Astrocyte (in vitro differentiated cells and primary cell): ENCODE results near the gene ATG2B. TPM values are rescaled to one million over a fixed set of nuclear protein-coding genes. Genes with fewer than 3 reads are reported as not detected.

ENCODE experiments used
- DNase-seq: peaks from one replicate; pipeline ENCODE4 v3.0.0-alpha.2; 2010; ENCODE audit warnings: low read depth
- FAIRE-seq: peaks from 2 replicates; lab custom pipeline; 2011; peaks lifted over from hg19 to GRCh38; lab: Jason Lieb, UNC
- H2AFZ ChIP-seq: 2 replicates; pipeline ENCODE4 v1.6.0; 2012; ENCODE audit warnings: low read depth, low read length, inconsistent platforms
- H3K27ac ChIP-seq: 2 replicates; pipeline ENCODE4 v1.5.1; 2011; ENCODE audit warnings: low read depth, low read length, inconsistent platforms
- H3K27me3 ChIP-seq: 2 replicates; pipeline ENCODE4 v1.6.0; 2011; ENCODE audit warnings: low read length, inconsistent platforms; ENCODE audit not compliant: insufficient read depth
- H3K36me3 ChIP-seq: 2 replicates; pipeline ENCODE4 v1.5.1; 2011; ENCODE audit warnings: low read length, inconsistent platforms; ENCODE audit not compliant: insufficient read depth
- H3K4me1 ChIP-seq: 2 replicates; pipeline ENCODE4 v1.5.1; 2011; ENCODE audit warnings: low read length, inconsistent platforms; ENCODE audit not compliant: insufficient read depth
- H3K4me2 ChIP-seq: 2 replicates; pipeline ENCODE4 v1.6.0; 2012; ENCODE audit warnings: low read length, inconsistent platforms
- H3K4me3 ChIP-seq: 2 replicates; pipeline ENCODE4 v1.5.1; 2011; ENCODE audit warnings: low read depth, mild to moderate bottlenecking, low read length, inconsistent platforms; ENCODE audit not compliant: insufficient read depth
- H3K79me2 ChIP-seq: 2 replicates; pipeline ENCODE4 v1.6.0; 2012; ENCODE audit warnings: mild to moderate bottlenecking, low read length, inconsistent platforms; ENCODE audit not compliant: insufficient read depth
- H3K9ac ChIP-seq: 2 replicates; pipeline ENCODE4 v1.6.0; 2012; ENCODE audit warnings: mild to moderate bottlenecking, low read length, inconsistent platforms
- H3K9me3 ChIP-seq: 2 replicates; pipeline ENCODE4 v1.5.1; 2012; ENCODE audit warnings: low read depth, mild to moderate bottlenecking, low read length, inconsistent platforms; ENCODE audit not compliant: insufficient read depth
- H4K20me1 ChIP-seq: 2 replicates; pipeline ENCODE4 v1.6.0; 2012; ENCODE audit warnings: low read length, inconsistent platforms; ENCODE audit not compliant: insufficient read depth
- H3K27ac Mint-ChIP-seq: one replicate; pipeline ENCODE4 v1.8.0; 2021; ENCODE audit warnings: mild to moderate bottlenecking, mixed read lengths; ENCODE audit not compliant: unreplicated experiment
- H3K27me3 Mint-ChIP-seq: one replicate; pipeline ENCODE4 v1.8.0; 2021; ENCODE audit warnings: low read depth, mixed read lengths; ENCODE audit not compliant: unreplicated experiment
- H3K36me3 Mint-ChIP-seq: one replicate; pipeline ENCODE4 v1.8.0; 2021; ENCODE audit warnings: low read depth, mixed read lengths; ENCODE audit not compliant: unreplicated experiment
- H3K4me1 Mint-ChIP-seq: one replicate; pipeline ENCODE4 v1.8.0; 2021; ENCODE audit warnings: low read depth, mixed read lengths; ENCODE audit not compliant: unreplicated experiment
- H3K4me3 Mint-ChIP-seq: one replicate; pipeline ENCODE4 v1.8.0; 2021; ENCODE audit warnings: mild to moderate bottlenecking, moderate library complexity, mixed read lengths; ENCODE audit not compliant: unreplicated experiment
- H3K9me3 Mint-ChIP-seq: one replicate; pipeline ENCODE4 v1.8.0; 2021; ENCODE audit warnings: mild to moderate bottlenecking, mixed read lengths; ENCODE audit not compliant: unreplicated experiment
- CTCF ChIP-seq: IDR thresholded peaks from 2 replicates; pipeline ENCODE4 v1.5.1; 2011; ENCODE audit warnings: low read depth, mild to moderate bottlenecking, inconsistent platforms, low read length, moderate library complexity; ENCODE audit not compliant: insufficient read depth
- EZH2 ChIP-seq: IDR thresholded peaks from 2 replicates; pipeline ENCODE4 v1.6.1; 2012; ENCODE audit warnings: mild to moderate bottlenecking, low read length, inconsistent platforms; ENCODE audit not compliant: insufficient read depth
- total RNA-seq: library from RNA; stranded (reverse); gene quantifications from 2 replicates; pipeline ENCODE4 v1.2.1, GENCODE V29; 2021

Gene ATG2B
- total RNA-seq, 1 donor from 2014 or later, result 14.2 TPM

GRCh38 chr14:96363751-96364336 lies 703 bp upstream of the ATG2B start:
- Mint-ChIP-seq H3K36me3 (peaks cover 6% of the 10 kb centered on the region), H3K27ac (peak overlapping the region; percentile 84), H3K27me3 (no peaks in the 10 kb centered on the region), H3K4me1 (peaks cover 14% of the 10 kb centered on the region), H3K9me3 (no peaks in the 10 kb centered on the region), H3K4me3 (peak overlapping the region; percentile 95)
- H3K27ac ChIP-seq, result peak overlapping the region; percentile 34
- peak overlapping the region; percentile 86 for H3K9ac ChIP-seq
- H3K4me3 ChIP-seq, result peak overlapping the region; percentile 84
- DNase-seq, result peak; percentile 37
- H3K36me3 ChIP-seq, result no peaks in the 10 kb centered on the region
- H2AFZ ChIP-seq, result peak overlapping the region; percentile 82
- H4K20me1 ChIP-seq, result peaks cover 58% of the 10 kb centered on the region
- H3K4me1 ChIP-seq, result peaks cover 15% of the 10 kb centered on the region
- H3K27me3 ChIP-seq, result no peaks in the 10 kb centered on the region
- no peak for TF ChIP-seq EZH2
- TF ChIP-seq CTCF, result no peak
- H3K79me2 ChIP-seq, result peaks cover 90% of the 10 kb centered on the region
- no peaks in the 10 kb centered on the region for H3K9me3 ChIP-seq
- FAIRE-seq, result no peak
- peak overlapping the region; percentile 99 for H3K4me2 ChIP-seq

GRCh38 chr14:96362071-96362964 lies 823 bp downstream of the ATG2B start:
- H3K4me1 Mint-ChIP-seq, result peaks cover 14% of the 10 kb centered on the region
- H3K79me2 ChIP-seq, result peaks cover 90% of the 10 kb centered on the region
- peaks cover 15% of the 10 kb centered on the region for H3K4me1 ChIP-seq

More at GRCh38 chr14:96362071-96362964, 823 bp downstream of the ATG2B start:
- H3K27ac Mint-ChIP-seq, result peak overlapping the region; percentile 87
- Histone ChIP-seq H3K27ac (peak overlapping the region; percentile 82), H3K9me3 (no peaks in the 10 kb centered on the region), H3K4me3 (peak overlapping the region; percentile 84), H3K27me3 (no peaks in the 10 kb centered on the region), H2AFZ (peak overlapping the region; percentile 95), H3K9ac (peak overlapping the region; percentile 96), H3K4me2 (peak overlapping the region; percentile 95), H4K20me1 (peaks cover 61% of the 10 kb centered on the region), H3K36me3 (no peaks in the 10 kb centered on the region)
- H3K9me3 Mint-ChIP-seq, result no peaks in the 10 kb centered on the region
- TF ChIP-seq EZH2 (no peak), CTCF (no peak)
- H3K36me3 Mint-ChIP-seq, result peaks cover 1% of the 10 kb centered on the region
- FAIRE-seq (peak; percentile 29), DNase-seq (no peak)
- peak overlapping the region; percentile 94 for H3K4me3 Mint-ChIP-seq
- H3K27me3 Mint-ChIP-seq, result no peaks in the 10 kb centered on the region
